CD4-positive, CD25-positive, alpha-beta regulatory T cell (primary cell): Measurements from ENCODE around the gene GOLGA7B. TPM values are rescaled to one million over a fixed set of nuclear protein-coding genes. Genes with fewer than 3 reads are reported as not detected.

Experiments used
- ATAC-seq, 2 donors: fragments of 150-1000 bp; cut with Tn5 transposase; one replicate each; pipeline ENCODE4 v1.10.0; 2021; ENCODE audit warnings: low read depth in 2 of 2, moderate number of reproducible peaks in 2 of 2, moderate library complexity in 1 of 2
- DNase-seq, 3 donors: peaks; one replicate each; pipeline versions ENCODE4 v3.0.0 to v3.0.0-alpha.2; 2012 to 2022; ENCODE audit warnings: mixed read lengths in 1 of 3
- H3K27ac ChIP-seq: one replicate; pipeline ENCODE4 v1.7.0; 2013; ENCODE audit warnings: mild to moderate bottlenecking, low read length; ENCODE audit not compliant: insufficient read depth, poor library complexity, severe bottlenecking
- H3K27me3 ChIP-seq: one replicate; pipeline ENCODE4 v1.7.0; 2013; ENCODE audit warnings: low read length; ENCODE audit not compliant: control insufficient read depth, insufficient read depth
- H3K36me3 ChIP-seq: one replicate; pipeline ENCODE4 v1.7.0; 2013; ENCODE audit warnings: mild to moderate bottlenecking, low read length, moderate library complexity; ENCODE audit not compliant: control insufficient read depth, insufficient read depth
- H3K4me1 ChIP-seq: 2 replicates; pipeline ENCODE4 v1.7.0; 2013; ENCODE audit warnings: mild to moderate bottlenecking, low read length; ENCODE audit not compliant: insufficient read depth, control insufficient read depth, poor library complexity, severe bottlenecking
- H3K4me3 ChIP-seq: one replicate; pipeline ENCODE4 v1.7.0; 2013; ENCODE audit warnings: low read depth, mild to moderate bottlenecking, low read length, moderate library complexity
- H3K9me3 ChIP-seq, 2 experiments: 1 replicate in 1 of 2; 2 replicates in 1 of 2; pipeline ENCODE4 v1.7.0; 2013; ENCODE audit warnings: low read length in 2 of 2, mild to moderate bottlenecking in 1 of 2, moderate library complexity in 1 of 2; ENCODE audit not compliant: control insufficient read depth in 2 of 2
- H3K27ac Mint-ChIP-seq, 3 donors: one replicate each; pipeline ENCODE4 v1.8.0; 2020 to 2022; ENCODE audit warnings: mild to moderate bottlenecking in 3 of 3, mixed read lengths in 3 of 3, moderate library complexity in 2 of 3
- H3K27me3 Mint-ChIP-seq: one replicate; pipeline ENCODE4 v1.8.0; 2022; ENCODE audit warnings: mild to moderate bottlenecking, mixed read lengths
- H3K36me3 Mint-ChIP-seq: one replicate; pipeline ENCODE4 v1.8.0; 2020; ENCODE audit warnings: mixed read lengths
- H3K4me1 Mint-ChIP-seq, 4 donors: one replicate each; pipeline ENCODE4 v1.8.0; 2020 to 2022; ENCODE audit warnings: mixed read lengths in 4 of 4, mild to moderate bottlenecking in 1 of 4
- H3K4me3 Mint-ChIP-seq, 4 donors: one replicate each; pipeline ENCODE4 v1.8.0; 2020 to 2022; ENCODE audit warnings: mild to moderate bottlenecking in 4 of 4, mixed read lengths in 4 of 4, moderate library complexity in 3 of 4
- H3K9me3 Mint-ChIP-seq, 7 donors: one replicate each; pipeline ENCODE4 v1.8.0; 2020 to 2022; ENCODE audit warnings: mixed read lengths in 7 of 7, mild to moderate bottlenecking in 3 of 7, moderate library complexity in 2 of 7
- polyA plus RNA-seq, 4 donors: library from polyadenylated mRNA; unstranded; fragments of 300-500 nt; fragmentation: Illumina TruSeq; gene quantifications; one replicate each; pipeline ENCODE4 v1.2.3, GENCODE V29; 2021
- total RNA-seq: library from RNA; stranded (reverse); gene quantifications from one replicate; pipeline ENCODE4 v1.2.3, GENCODE V29; 2022

Gene GOLGA7B
- total and polyA plus RNA-seq, 5 donors from 2014 or later = 0.84 to 14.1 (median 1.3) TPM

DNA sequence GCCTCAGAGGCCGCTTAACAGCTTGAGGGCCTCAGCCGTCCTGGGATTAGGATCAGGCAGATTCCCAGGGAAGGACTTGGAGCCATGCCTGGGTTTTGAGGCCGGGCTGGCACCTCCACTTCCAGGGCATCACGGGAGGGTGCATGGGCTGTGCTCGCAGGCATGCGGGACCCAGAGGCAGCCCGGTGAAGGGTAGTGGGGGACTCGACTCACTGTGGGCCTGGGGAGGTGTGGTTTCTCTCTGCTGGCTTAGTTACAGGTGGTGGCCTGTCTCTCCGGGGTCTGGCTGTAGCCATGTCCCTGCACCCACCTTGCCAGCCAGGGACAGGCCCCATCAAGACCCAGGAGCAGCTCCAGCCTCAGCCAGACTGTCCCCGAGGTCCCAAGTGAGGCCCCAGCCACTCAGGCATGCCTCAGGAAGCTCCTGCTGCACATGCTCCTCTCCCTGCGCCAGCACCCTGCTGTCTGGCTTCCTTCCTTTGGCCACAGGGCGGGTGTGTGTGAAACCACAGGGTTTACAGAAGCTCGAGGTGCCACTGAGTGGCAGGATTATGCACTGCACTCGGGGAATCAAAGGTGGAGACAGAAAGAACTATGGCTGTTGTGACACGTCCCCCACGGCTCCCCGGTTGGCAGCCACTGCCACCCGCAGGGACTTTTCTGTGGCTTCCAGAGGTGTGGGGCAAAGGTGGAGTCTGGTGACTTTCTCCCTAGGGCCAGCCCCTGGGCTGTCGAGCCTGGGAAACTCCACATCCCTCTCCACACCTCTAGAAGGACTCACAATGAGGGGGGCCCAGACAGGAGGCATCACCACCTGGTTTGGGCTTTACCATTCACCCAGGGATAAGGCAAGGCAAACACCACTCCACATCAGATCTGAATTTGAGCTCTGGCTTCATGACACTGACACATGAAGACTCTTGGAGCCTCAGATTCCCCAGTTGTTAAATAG lies 19.7 kb downstream of the GOLGA7B start:
- peak; percentile 54 to 91 (median 79) for DNase-seq
- Histone ChIP-seq H3K9me3 (no peaks in the 10 kb centered on the region), H3K27ac (no peak overlapping the region), H3K27me3 (peaks cover 2% of the 10 kb centered on the region), H3K4me3 (no peak overlapping the region), H3K36me3 (peaks cover 4% of the 10 kb centered on the region), H3K4me1 (peaks cover 10% of the 10 kb centered on the region)
- H3K27ac Mint-ChIP-seq = peak overlapping the region; percentile 77 to 87 (median 83)
- peak overlapping the region in 2 of 4 donors; percentile 6 to 43 for H3K4me3 Mint-ChIP-seq
- peak; percentile 97 to 99 for ATAC-seq
- H3K9me3 Mint-ChIP-seq = peaks cover 0 to 1% (median 0%) of the 10 kb centered on the region in 7 donors
- H3K27me3 Mint-ChIP-seq = peaks cover 13% of the 10 kb centered on the region
- H3K36me3 Mint-ChIP-seq = peaks cover 9% of the 10 kb centered on the region
- H3K4me1 Mint-ChIP-seq = peaks cover 0 to 12% (median 8%) of the 10 kb centered on the region in 4 donors

DNA sequence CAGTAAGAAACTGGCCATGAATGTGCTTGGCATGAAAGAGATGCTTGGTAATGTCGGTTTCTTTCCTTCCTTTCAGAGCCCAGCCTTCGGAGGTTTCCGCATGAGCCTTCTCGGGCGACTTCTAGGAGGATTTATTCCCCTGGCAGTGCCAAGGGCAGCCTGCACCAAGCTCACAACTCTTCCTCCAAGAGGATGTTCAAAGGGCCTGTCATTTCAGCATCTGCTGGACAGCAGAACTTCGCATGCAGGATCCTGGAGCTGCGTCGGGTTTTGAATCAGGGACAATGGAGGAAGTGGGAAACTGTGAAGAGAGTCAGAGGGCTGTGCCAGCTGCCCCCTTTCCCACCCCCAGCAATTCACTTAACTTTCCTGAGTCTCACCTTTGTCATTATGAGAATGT lies 21.3 kb downstream of the GOLGA7B start:
- H3K4me1 ChIP-seq = peaks cover 10% of the 10 kb centered on the region
- H3K36me3 Mint-ChIP-seq = no peaks in the 10 kb centered on the region
- no peak overlapping the region for H3K4me3 ChIP-seq
- H3K9me3 Mint-ChIP-seq = peaks cover 0 to 1% (median 0%) of the 10 kb centered on the region in 7 donors
- H3K27ac ChIP-seq = no peak overlapping the region
- peaks cover 0 to 12% (median 8%) of the 10 kb centered on the region in 4 donors for H3K4me1 Mint-ChIP-seq
- DNase-seq (no peak), ATAC-seq (no peak)
- H3K36me3 ChIP-seq = no peaks in the 10 kb centered on the region
- no peak overlapping the region for H3K27ac Mint-ChIP-seq
- no peaks in the 10 kb centered on the region for H3K9me3 ChIP-seq
- no peak overlapping the region for H3K4me3 Mint-ChIP-seq
- H3K27me3 Mint-ChIP-seq = peaks cover 20% of the 10 kb centered on the region
- peaks cover 2% of the 10 kb centered on the region for H3K27me3 ChIP-seq

DNA sequence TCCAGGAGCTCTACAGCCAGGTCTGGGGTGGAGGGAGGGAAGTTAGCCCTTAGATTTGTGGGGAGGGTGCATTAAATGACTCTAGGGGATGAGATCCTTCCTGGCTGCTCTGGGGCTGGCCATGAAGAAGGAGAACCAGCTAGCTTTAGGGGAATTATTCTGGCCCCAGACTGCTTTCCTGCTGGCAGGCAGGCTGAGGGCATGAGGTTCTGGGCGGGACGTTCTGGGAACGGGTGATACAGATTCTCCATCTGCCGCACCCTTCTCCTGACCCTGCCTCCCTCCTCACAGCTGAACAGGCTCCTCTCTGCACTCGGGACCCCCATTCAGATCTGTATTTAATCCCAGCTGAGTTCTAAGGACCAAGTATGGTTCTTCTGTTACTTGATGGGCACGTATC lies 23.9 kb downstream of the GOLGA7B start:
- no peaks in the 10 kb centered on the region for H3K36me3 Mint-ChIP-seq
- Histone ChIP-seq H3K4me1 (peaks cover 10% of the 10 kb centered on the region), H3K27me3 (peaks cover 2% of the 10 kb centered on the region), H3K36me3 (no peaks in the 10 kb centered on the region), H3K4me3 (no peak overlapping the region), H3K9me3 (no peaks in the 10 kb centered on the region), H3K27ac (no peak overlapping the region)
- no peak overlapping the region for H3K27ac Mint-ChIP-seq
- H3K4me1 Mint-ChIP-seq = peaks cover 0 to 12% (median 8%) of the 10 kb centered on the region in 4 donors
- peaks cover 0 to 1% (median 0%) of the 10 kb centered on the region in 7 donors for H3K9me3 Mint-ChIP-seq
- ATAC-seq = no peak
- DNase-seq = no peak
- peaks cover 20% of the 10 kb centered on the region for H3K27me3 Mint-ChIP-seq
- no peak overlapping the region for H3K4me3 Mint-ChIP-seq

DNA sequence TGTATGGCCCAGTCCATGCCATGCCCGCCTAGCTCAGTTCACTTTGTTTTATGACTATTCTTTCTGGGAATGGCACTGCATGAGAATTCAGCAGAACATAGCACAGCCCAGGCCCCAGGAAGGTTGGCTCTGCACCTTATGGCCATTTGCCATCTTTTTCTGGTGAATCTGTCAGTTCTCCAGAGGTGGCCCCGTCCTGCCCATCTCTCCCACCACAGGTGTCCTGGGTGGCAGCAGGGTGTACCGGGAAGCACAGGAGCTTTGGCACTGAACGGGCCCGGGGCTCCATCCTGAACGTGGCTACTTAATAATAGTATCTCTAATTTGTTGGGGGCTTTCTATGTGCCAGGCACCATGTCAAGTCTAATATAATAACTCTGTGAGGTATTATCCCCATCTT lies 24.7 kb downstream of the GOLGA7B start:
- no peaks in the 10 kb centered on the region for H3K36me3 ChIP-seq
- peaks cover 2% of the 10 kb centered on the region for H3K36me3 Mint-ChIP-seq
- no peak overlapping the region for H3K4me3 ChIP-seq
- no peak overlapping the region for H3K27ac Mint-ChIP-seq
- no peaks in the 10 kb centered on the region for H3K9me3 ChIP-seq
- H3K27me3 ChIP-seq = peaks cover 2% of the 10 kb centered on the region
- peaks cover 0 to 1% (median 0%) of the 10 kb centered on the region in 7 donors for H3K9me3 Mint-ChIP-seq
- H3K4me3 Mint-ChIP-seq = no peak overlapping the region
- peaks cover 20% of the 10 kb centered on the region for H3K27me3 Mint-ChIP-seq
- ATAC-seq (no peak), DNase-seq (no peak)
- no peak overlapping the region for H3K27ac ChIP-seq
- H3K4me1 ChIP-seq = peaks cover 6% of the 10 kb centered on the region
- peaks cover 0 to 5% (median 5%) of the 10 kb centered on the region in 4 donors for H3K4me1 Mint-ChIP-seq

DNA sequence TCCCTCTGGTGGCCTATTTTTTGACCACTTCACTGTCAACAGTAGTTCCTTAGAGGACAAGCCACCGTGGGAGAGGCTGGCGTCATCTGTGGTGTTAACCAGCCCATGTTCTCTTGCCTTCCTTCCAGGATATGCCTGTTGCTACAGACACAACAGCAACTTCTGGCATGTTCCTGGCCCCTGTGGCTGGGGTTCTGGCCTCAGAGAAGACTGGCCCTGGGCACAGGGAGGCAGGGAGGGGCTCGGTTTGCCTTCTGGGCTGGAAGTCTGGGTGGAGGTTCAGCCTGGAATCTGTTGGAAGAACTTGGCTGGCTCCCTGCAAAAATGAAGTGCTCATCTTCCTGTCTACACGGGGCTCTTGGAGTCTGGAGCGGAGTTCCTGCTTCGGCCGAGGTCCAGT lies 25.7 kb downstream of the GOLGA7B start:
- ATAC-seq (no peak), DNase-seq (no peak)
- Mint-ChIP-seq H3K4me1 (no peaks in the 10 kb centered on the region), H3K36me3 (peaks cover 3% of the 10 kb centered on the region), H3K27ac (no peak overlapping the region), H3K9me3 (peaks cover 0 to 1% (median 0%) of the 10 kb centered on the region in 7 donors), H3K4me3 (no peak overlapping the region), H3K27me3 (peaks cover 20% of the 10 kb centered on the region)
- H3K9me3 ChIP-seq = no peaks in the 10 kb centered on the region
- H3K27me3 ChIP-seq = peaks cover 2% of the 10 kb centered on the region
- H3K4me3 ChIP-seq = no peak overlapping the region
- no peaks in the 10 kb centered on the region for H3K4me1 ChIP-seq
- no peaks in the 10 kb centered on the region for H3K36me3 ChIP-seq
- no peak overlapping the region for H3K27ac ChIP-seq

DNA sequence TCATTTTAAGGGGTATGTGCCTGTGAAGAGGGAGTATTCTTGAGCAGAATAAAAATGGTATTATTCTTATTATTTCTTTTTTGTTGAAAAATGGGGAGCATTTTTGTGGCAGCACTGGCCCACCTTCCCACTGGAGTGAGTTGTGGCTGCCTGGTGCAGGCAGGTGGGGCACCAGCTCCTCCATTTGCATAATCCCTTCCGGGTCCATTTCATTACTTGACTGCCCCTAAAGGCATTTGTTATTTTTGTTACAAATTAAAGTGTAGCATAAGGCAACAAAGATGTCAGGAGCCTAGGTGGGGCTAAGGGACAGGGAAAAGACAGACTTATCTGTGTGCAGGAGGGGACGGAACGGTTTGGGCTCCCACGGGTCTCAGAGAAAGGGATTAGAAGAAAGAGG lies 26.8 kb downstream of the GOLGA7B start:
- Mint-ChIP-seq H3K9me3 (peaks cover 0 to 1% (median 0%) of the 10 kb centered on the region in 7 donors), H3K27ac (no peak overlapping the region), H3K4me1 (no peaks in the 10 kb centered on the region), H3K27me3 (peaks cover 20% of the 10 kb centered on the region), H3K4me3 (no peak overlapping the region), H3K36me3 (peaks cover 3% of the 10 kb centered on the region)
- no peaks in the 10 kb centered on the region for H3K4me1 ChIP-seq
- no peak for DNase-seq
- no peak overlapping the region for H3K27ac ChIP-seq
- no peak for ATAC-seq
- H3K36me3 ChIP-seq = no peaks in the 10 kb centered on the region
- H3K9me3 ChIP-seq = no peaks in the 10 kb centered on the region
- H3K27me3 ChIP-seq = peaks cover 2% of the 10 kb centered on the region
- no peak overlapping the region for H3K4me3 ChIP-seq

DNA sequence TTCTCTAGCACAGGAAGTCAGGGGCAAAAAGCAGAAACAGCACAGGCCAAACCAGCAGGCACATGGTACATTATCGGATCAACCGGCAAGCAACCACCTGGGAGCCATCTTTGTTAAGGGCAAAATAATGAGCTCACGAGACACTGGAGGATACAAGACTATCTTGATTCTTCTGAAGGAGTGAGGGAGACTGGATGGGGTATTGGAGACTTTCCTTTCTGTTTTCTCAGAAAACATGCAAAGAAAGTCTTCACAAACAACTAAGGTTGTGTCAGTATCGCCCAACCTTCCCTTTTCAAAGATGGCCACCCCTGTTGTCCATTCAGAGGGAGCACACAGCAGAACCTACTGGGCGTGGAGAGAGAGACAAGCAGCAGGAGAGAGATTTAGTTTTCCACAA lies 29.6 kb downstream of the GOLGA7B start:
- H3K27me3 ChIP-seq = peaks cover under 1% of the 10 kb centered on the region
- DNase-seq (no peak), ATAC-seq (no peak)
- H3K27ac ChIP-seq = no peak overlapping the region
- H3K27me3 Mint-ChIP-seq = peaks cover 6% of the 10 kb centered on the region
- peak overlapping the region in 1 of 4 donors; percentile 38 for H3K4me3 Mint-ChIP-seq
- H3K36me3 Mint-ChIP-seq = peaks cover 3% of the 10 kb centered on the region
- H3K27ac Mint-ChIP-seq = no peak overlapping the region
- H3K4me3 ChIP-seq = no peak overlapping the region
- H3K4me1 Mint-ChIP-seq = no peaks in the 10 kb centered on the region
- H3K9me3 ChIP-seq = no peaks in the 10 kb centered on the region
- no peaks in the 10 kb centered on the region for H3K36me3 ChIP-seq
- H3K9me3 Mint-ChIP-seq = no peaks in the 10 kb centered on the region
- H3K4me1 ChIP-seq = no peaks in the 10 kb centered on the region
